Measurements from ENCODE around the gene TBC1D2B. TPM values are rescaled to one million over a fixed set of nuclear protein-coding genes. Genes with fewer than 3 reads are reported as not detected.

TBC1D2B gene
- total and polyA plus RNA-seq, 2 of the 4 experiments (the other 2 are of a cell fraction) = 17.7 to 28.3 TPM

GRCh38 chr15:78060232-78060631 is 17.3 kb downstream of the TBC1D2B start:
- POLR2A ChIA-PET (ENCODE audit: unreplicated experiment) = no interaction called here
- Histone ChIP-seq H3K56ac (ENCODE audit: extremely low read depth, insufficient read depth, low read length) (no peak overlapping the region), H2AFZ (replicated peaks; ENCODE audit: low read length, poor library complexity) (no peak overlapping the region), H3K27ac (ENCODE audit: insufficient read depth, low read length) (no peak overlapping the region), H2AK5ac (ENCODE audit: low read depth, low read length) (no peak overlapping the region; the same call in 1 of the 2 replicates), H2BK5ac (ENCODE audit: low read depth, low read length, poor library complexity, severe bottlenecking) (no peak overlapping the region), H4K20me1 (ENCODE audit: insufficient read depth, low read length) (peaks cover 63% of the 10 kb centered on the region), H3K4ac (ENCODE audit: low read depth, low read length) (0 out of 2 replicates have a peak overlapping the region, but pooled peaks have one; percentile 9), H2AK9ac (replicated peaks; ENCODE audit: low read depth, low read length, poor library complexity) (no peak overlapping the region), H3K36me3 (ENCODE audit: control insufficient read depth, insufficient read depth, low read length) (0 out of 2 replicates have a peak, but pooled peaks cover 2% of the 10 kb centered on the region), H3K4me3 (ENCODE audit: insufficient read depth, low read depth, low read length) (no peak overlapping the region), H3K27me3 (ENCODE audit: control insufficient read depth, insufficient read depth, low read length) (no peaks in the 10 kb centered on the region), H3K9me1 (ENCODE audit: insufficient read depth, low read length) (peaks cover 46% of the 10 kb centered on the region), H3K9ac (ENCODE audit: low read depth, low read length) (no peak overlapping the region), H3K9me3 (ENCODE audit: control insufficient read depth, insufficient read depth, low read length) (no peaks in the 10 kb centered on the region), H3K14ac (replicated peaks; ENCODE audit: low read depth, low read length) (no peak overlapping the region), H4K91ac (ENCODE audit: insufficient read depth, low read depth, low read length) (no peak overlapping the region), H4K5ac (ENCODE audit: low read depth, low read length) (no peak overlapping the region), H2BK20ac (ENCODE audit: low read depth, low read length) (no peak overlapping the region), H3K23ac (ENCODE audit: low read depth, low read length) (no peak overlapping the region), H3K4me2 (ENCODE audit: low read depth, low read length) (no peak overlapping the region), H3K79me1 (ENCODE audit: low read depth in 1 of 2, low read length in 2 of 2) (peaks cover 32 to 82% of the 10 kb centered on the region in 2 experiments), H4K8ac (ENCODE audit: low read depth in 2 of 2, low read length in 2 of 2) (no peak overlapping the region), H2BK15ac (ENCODE audit: low read depth, low read length) (no peak overlapping the region), H2BK120ac (ENCODE audit: low read depth, low read length) (no peak overlapping the region), H3K18ac (ENCODE audit: low read depth, low read length) (no peak overlapping the region), H3K4me1 (ENCODE audit: control insufficient read depth, insufficient read depth, low read length) (peaks cover 36% of the 10 kb centered on the region)
- ATAC-seq (ENCODE audit: low read depth) (no peak), DNase-seq (no peak)
- intact Hi-C loops (cut with micrococcal nuclease) (no loop called here), in situ Hi-C loops (cut with MboI; ENCODE audit: low sequenced_read_pairs) (no loop called here), dilution Hi-C loops (cut with HindIII; ENCODE audit: low sequenced_read_pairs, unreplicated experiment) (no loop called here)
- WGBS, 2 experiments (ENCODE audit: extremely low coverage in 2 of 2, insufficient read length in 1 of 2) = 80% methylated on average over 1 of the region's 5 CpGs; no CpG with 5 or more reads in 1 of the 2 experiments
- TF ChIP-seq POLR2A (IDR thresholded peaks at IDR 0.05; ENCODE audit: low read depth, low read length) = no peak
- TF ChIP-seq RCOR1 (IDR thresholded peaks at IDR 0.05; ENCODE audit: insufficient replicate concordance, low read length) = no peak
- no peak for TF ChIP-seq USF2 (IDR thresholded peaks at IDR 0.05; ENCODE audit: low read depth, low read length)
- no peak for TF ChIP-seq RAD21 (IDR thresholded peaks at IDR 0.05; ENCODE audit: low read length)
- no peak for TF ChIP-seq RFX5 (IDR thresholded peaks at IDR 0.05; ENCODE audit: low read depth, low read length)
- TF ChIP-seq FOS (IDR thresholded peaks at IDR 0.05; ENCODE audit: low read depth, low read length) = no peak
- no peak for TF ChIP-seq CEBPB (IDR thresholded peaks at IDR 0.05; ENCODE audit: low read depth, low read length)
- TF ChIP-seq BHLHE40 (IDR thresholded peaks at IDR 0.05; ENCODE audit: low read depth, low read length) = no peak
- TF ChIP-seq SMC3 (IDR thresholded peaks at IDR 0.05; ENCODE audit: low read depth, low read length) = no peak
- no peak for TF ChIP-seq CTCF (conservative IDR thresholded peaks at IDR 0.05; ENCODE audit: low read depth, low read length)
- CTCF ChIA-PET = interaction anchor here (0.8 kb wide), 1 partner anchor 11 kb away, joined by 6 read pairs; no protein-coding TSS in a partner anchor
- no TSS peak for BruUV-seq (replicated peaks)

Data from IMR-90 (cell line).